A673 (cell line): ENCODE data around the gene SYTL1.

ENCODE experiments used
- EZH2 ChIP-seq: fragments of 200-600 bp; sonication (generic); IDR thresholded peaks from 2 replicates; pipeline ENCODE4 v1.6.1; 2017; ENCODE audit warnings: borderline replicate concordance, low read depth, mild to moderate bottlenecking, mixed read lengths, antibody characterized with exemption, low read length; ENCODE audit not compliant: poor library complexity, severe bottlenecking
- TF ChIP-seq, protein P1 (sequence below): fragments of 300-800, 200-600 bp; sonication (generic); conservative IDR thresholded peaks from 2 replicates; pipeline ENCODE4 v1.5.1; 2017; ENCODE audit warnings: low read depth, mild to moderate bottlenecking, antibody characterized with exemption, low read length, moderate library complexity, mixed read lengths

DNA sequence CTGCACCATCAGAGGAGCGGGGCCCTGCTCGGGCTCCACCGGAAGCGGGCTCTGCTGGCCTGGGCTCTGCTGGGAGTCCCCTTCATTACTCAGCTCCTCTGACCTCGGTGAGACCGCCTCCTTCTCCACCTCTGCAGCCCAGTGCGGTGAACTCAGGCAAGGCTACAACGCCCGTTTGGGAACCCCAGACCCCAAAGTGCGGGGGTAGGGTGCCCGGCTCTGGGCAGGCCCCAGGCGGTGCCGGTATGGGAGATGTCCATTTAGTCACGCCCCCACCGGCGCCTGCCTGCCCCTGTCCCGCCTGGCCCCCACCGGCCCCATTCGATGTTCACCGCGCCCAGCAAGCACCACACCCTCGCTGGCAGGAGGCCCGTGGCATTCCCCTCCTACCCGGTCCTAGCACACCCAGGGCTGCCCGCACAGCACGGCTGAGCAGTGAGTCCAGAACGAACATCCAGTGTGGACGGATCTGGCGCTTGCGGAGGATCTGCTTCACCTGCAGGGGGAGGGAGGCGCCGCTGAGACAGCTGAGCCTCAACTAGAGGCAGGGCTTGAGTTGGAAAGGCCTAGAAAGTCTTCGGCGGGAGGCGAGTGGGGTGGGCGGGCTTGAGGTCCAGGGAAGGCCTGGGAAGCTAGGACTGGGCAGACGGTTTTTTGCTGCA is 14.9 kb downstream of the SYTL1 start:
- TF ChIP-seq, protein P1, sequence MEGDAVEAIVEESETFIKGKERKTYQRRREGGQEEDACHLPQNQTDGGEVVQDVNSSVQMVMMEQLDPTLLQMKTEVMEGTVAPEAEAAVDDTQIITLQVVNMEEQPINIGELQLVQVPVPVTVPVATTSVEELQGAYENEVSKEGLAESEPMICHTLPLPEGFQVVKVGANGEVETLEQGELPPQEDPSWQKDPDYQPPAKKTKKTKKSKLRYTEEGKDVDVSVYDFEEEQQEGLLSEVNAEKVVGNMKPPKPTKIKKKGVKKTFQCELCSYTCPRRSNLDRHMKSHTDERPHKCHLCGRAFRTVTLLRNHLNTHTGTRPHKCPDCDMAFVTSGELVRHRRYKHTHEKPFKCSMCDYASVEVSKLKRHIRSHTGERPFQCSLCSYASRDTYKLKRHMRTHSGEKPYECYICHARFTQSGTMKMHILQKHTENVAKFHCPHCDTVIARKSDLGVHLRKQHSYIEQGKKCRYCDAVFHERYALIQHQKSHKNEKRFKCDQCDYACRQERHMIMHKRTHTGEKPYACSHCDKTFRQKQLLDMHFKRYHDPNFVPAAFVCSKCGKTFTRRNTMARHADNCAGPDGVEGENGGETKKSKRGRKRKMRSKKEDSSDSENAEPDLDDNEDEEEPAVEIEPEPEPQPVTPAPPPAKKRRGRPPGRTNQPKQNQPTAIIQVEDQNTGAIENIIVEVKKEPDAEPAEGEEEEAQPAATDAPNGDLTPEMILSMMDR: no peak
- no peak for TF ChIP-seq EZH2
